ENCODE measurements around the gene PRDM7. TPM values are rescaled to one million over a fixed set of nuclear protein-coding genes. Genes with fewer than 3 reads are reported as not detected.
A peak's percentile ranks its signal among the peaks of the same experiment; 100 is the strongest.

Gene PRDM7
- total RNA-seq, 2 donors from 2014 or later, result not detected

GRCh38 chr16:90046971-90047713 lies 30.0 kb downstream of the PRDM7 start:
- peak in 1 of 2 donors; percentile 24 for ATAC-seq
- DNase-seq (ENCODE audit: low spot score in 2 of 2), result no peak
- no peak overlapping the region for H3K27ac Mint-ChIP-seq
- peaks cover 0 to 8% of the 10 kb centered on the region in 2 donors for H3K36me3 Mint-ChIP-seq
- H3K9me3 Mint-ChIP-seq, result no peaks in the 10 kb centered on the region

GRCh38 chr16:90046122-90046970 lies 30.8 kb downstream of the PRDM7 start:
- ATAC-seq, result no peak
- DNase-seq (ENCODE audit: low spot score in 2 of 2), result no peak
- no peak overlapping the region for H3K27ac Mint-ChIP-seq
- H3K9me3 Mint-ChIP-seq, result no peaks in the 10 kb centered on the region
- peaks cover 0 to 8% of the 10 kb centered on the region in 2 donors for H3K36me3 Mint-ChIP-seq

GRCh38 chr16:90044111-90044551 lies 33.0 kb downstream of the PRDM7 start:
- Mint-ChIP-seq H3K27ac (no peak overlapping the region), H3K36me3 (peaks cover 0 to 8% of the 10 kb centered on the region in 2 donors), H3K9me3 (no peaks in the 10 kb centered on the region)
- ATAC-seq, result peak in 1 of 2 donors; percentile 29
- DNase-seq (ENCODE audit: low spot score in 2 of 2), result no peak

- DNase-seq (ENCODE audit: low spot score in 2 of 2) (no peak), ATAC-seq (no peak)
- Mint-ChIP-seq H3K9me3 (no peaks in the 10 kb centered on the region), H3K36me3 (peaks cover 0 to 8% of the 10 kb centered on the region in 2 donors), H3K27ac (no peak overlapping the region)
Measured at GRCh38 chr16:90043526-90043925, 33.6 kb downstream of the PRDM7 start.

- H3K36me3 Mint-ChIP-seq, result peaks cover 0 to 8% of the 10 kb centered on the region in 2 donors
- ATAC-seq (no peak), DNase-seq (ENCODE audit: low spot score in 2 of 2) (no peak)
- no peaks in the 10 kb centered on the region for H3K9me3 Mint-ChIP-seq
- H3K27ac Mint-ChIP-seq, result no peak overlapping the region
Measured at GRCh38 chr16:90042946-90043514, 34.1 kb downstream of the PRDM7 start.

- Mint-ChIP-seq H3K36me3 (peaks cover 0 to 8% of the 10 kb centered on the region in 2 donors), H3K27ac (no peak overlapping the region), H3K9me3 (no peaks in the 10 kb centered on the region)
- ATAC-seq (no peak), DNase-seq (ENCODE audit: low spot score in 2 of 2) (no peak)
Measured at GRCh38 chr16:90041896-90042473, 35.1 kb downstream of the PRDM7 start.

- DNase-seq (ENCODE audit: low spot score in 2 of 2), result no peak
- H3K9me3 Mint-ChIP-seq, result no peaks in the 10 kb centered on the region
- H3K27ac Mint-ChIP-seq, result peak overlapping the region in 1 of 2 donors; percentile 1
- ATAC-seq, result no peak
- H3K36me3 Mint-ChIP-seq, result peaks cover 0 to 4% of the 10 kb centered on the region in 2 donors
Measured at GRCh38 chr16:90040152-90041023, 36.7 kb downstream of the PRDM7 start.

- DNase-seq (ENCODE audit: low spot score in 2 of 2) (no peak), ATAC-seq (no peak)
- Mint-ChIP-seq H3K36me3 (peaks cover 4 to 5% of the 10 kb centered on the region in 2 donors), H3K9me3 (no peaks in the 10 kb centered on the region), H3K27ac (peak overlapping the region in 1 of 2 donors; percentile 88)
Measured at GRCh38 chr16:90037276-90037675, 39.9 kb downstream of the PRDM7 start.

- peaks cover 5% of the 10 kb centered on the region in 2 donors for H3K9me3 Mint-ChIP-seq
- peaks cover 12 to 14% of the 10 kb centered on the region in 2 donors for H3K36me3 Mint-ChIP-seq
- no peak overlapping the region for H3K27ac Mint-ChIP-seq
- ATAC-seq, result no peak
- DNase-seq (ENCODE audit: low spot score in 2 of 2), result no peak
Measured at GRCh38 chr16:90035902-90036301, 41.2 kb downstream of the PRDM7 start.

- Mint-ChIP-seq H3K27ac (no peak overlapping the region), H3K36me3 (peaks cover 12 to 14% of the 10 kb centered on the region in 2 donors), H3K9me3 (peaks cover 5% of the 10 kb centered on the region in 2 donors)
- ATAC-seq (no peak), DNase-seq (ENCODE audit: low spot score in 2 of 2) (no peak)
Measured at GRCh38 chr16:90034504-90034903, 42.6 kb downstream of the PRDM7 start.

GRCh38 chr16:90033387-90033786 lies 43.7 kb downstream of the PRDM7 start:
- peaks cover 5% of the 10 kb centered on the region in 2 donors for H3K9me3 Mint-ChIP-seq
- DNase-seq (ENCODE audit: low spot score in 2 of 2) (no peak), ATAC-seq (peak in 1 of 2 donors; percentile 7)
- peaks cover 12 to 14% of the 10 kb centered on the region in 2 donors for H3K36me3 Mint-ChIP-seq
- peak overlapping the region in 1 of 2 donors; percentile 39 for H3K27ac Mint-ChIP-seq

GRCh38 chr16:90032674-90033331 lies 44.3 kb downstream of the PRDM7 start:
- ATAC-seq, result peak; percentile 47 to 58
- Mint-ChIP-seq H3K36me3 (peaks cover 12 to 14% of the 10 kb centered on the region in 2 donors), H3K27ac (peak overlapping the region; percentile 87 to 98), H3K9me3 (peaks cover 5% of the 10 kb centered on the region in 2 donors)
- no peak for DNase-seq (ENCODE audit: low spot score in 2 of 2)

GRCh38 chr16:90031931-90032673 lies 45.0 kb downstream of the PRDM7 start:
- peak; percentile 24 to 25 for ATAC-seq
- peak overlapping the region; percentile 87 to 98 for H3K27ac Mint-ChIP-seq

GRCh38 chr16:90031186-90031930 lies 45.8 kb downstream of the PRDM7 start:
- peak overlapping the region; percentile 87 to 98 for H3K27ac Mint-ChIP-seq
- DNase-seq (ENCODE audit: low spot score in 2 of 2) (no peak), ATAC-seq (peak; percentile 53 to 64)
- H3K36me3 Mint-ChIP-seq, result peaks cover 12 to 14% of the 10 kb centered on the region in 2 donors
- H3K9me3 Mint-ChIP-seq, result peaks cover 5% of the 10 kb centered on the region in 2 donors

More at GRCh38 chr16:90031931-90032673, 45.0 kb downstream of the PRDM7 start:
- Mint-ChIP-seq H3K9me3 (peaks cover 5% of the 10 kb centered on the region in 2 donors), H3K36me3 (peaks cover 12 to 14% of the 10 kb centered on the region in 2 donors)
- no peak for DNase-seq (ENCODE audit: low spot score in 2 of 2)

Measured in activated naive CD4-positive, alpha-beta T cell treated with anti-CD3 and anti-CD28 coated beads, Interleukin-2, amount 50 U/mL, for 72 hours (primary cell).